IMR-90 (cell line): Measurements from ENCODE around the gene RHOT2. TPM values are rescaled to one million over a fixed set of nuclear protein-coding genes. Genes with fewer than 3 reads are reported as not detected.

ENCODE experiments used
- ATAC-seq: fragments of 200-7000 bp; cut with Tn5 transposase; 2 replicates; pipeline ENCODE4 v1.9.1; 2020; ENCODE audit warnings: low read depth, mild to moderate bottlenecking, moderate library complexity
- BruUV-seq: library from RNA; stranded (reverse); fragments of 400-500 nt; replicated peaks from 2 replicates; lab custom pipeline; 2021; lab: Mats Ljungman, UMichigan
- CTCF ChIA-PET: fragments of 300-600 bp; formaldehyde crosslinking; extraction: SDS; loops from one replicate; lab custom pipeline; 2021; ENCODE audit warnings: antibody characterized with exemption; lab: Yijun Ruan, JAX
- POLR2A ChIA-PET: fragments of 300-600 bp; sonication (Branson Sonifier 250); formaldehyde crosslinking; loops from one replicate; lab custom pipeline; 2022; ENCODE audit warnings: antibody characterized with exemption; ENCODE audit not compliant: unreplicated experiment; lab: Charles Lee
- DNase-seq: peaks from one replicate; pipeline ENCODE4 v3.0.0; 2013
- H2AFZ ChIP-seq: replicated peaks from 2 replicates; pipeline ENCODE3; 2013; ENCODE audit warnings: low read length, mild to moderate bottlenecking; ENCODE audit not compliant: poor library complexity
- H2AK5ac ChIP-seq: 2 replicates; pipeline ENCODE4 v1.6.1; 2013; ENCODE audit warnings: low read depth, low read length, inconsistent platforms
- H2AK9ac ChIP-seq: replicated peaks from 2 replicates; pipeline ENCODE3; 2013; ENCODE audit warnings: mild to moderate bottlenecking, low read depth, low read length, moderate library complexity; ENCODE audit not compliant: poor library complexity
- H2BK120ac ChIP-seq: 2 replicates; pipeline ENCODE4 v1.6.1; 2013; ENCODE audit warnings: low read depth, low read length, inconsistent platforms
- H2BK15ac ChIP-seq: 3 replicates; pipeline ENCODE4 v1.6.1; 2013; ENCODE audit warnings: low read depth, low read length, inconsistent platforms
- H2BK20ac ChIP-seq: 2 replicates; pipeline ENCODE4 v1.6.1; 2013; ENCODE audit warnings: low read depth, mild to moderate bottlenecking, inconsistent platforms, low read length, moderate library complexity
- H2BK5ac ChIP-seq: 2 replicates; pipeline ENCODE4 v1.6.1; 2013; ENCODE audit warnings: mild to moderate bottlenecking, low read depth, low read length, inconsistent platforms; ENCODE audit not compliant: poor library complexity, severe bottlenecking
- H3K14ac ChIP-seq: replicated peaks from 2 replicates; pipeline ENCODE4 v1.6.1; 2013; ENCODE audit warnings: low read depth, low read length, inconsistent platforms
- H3K18ac ChIP-seq: 2 replicates; pipeline ENCODE4 v1.6.1; 2013; ENCODE audit warnings: low read depth, low read length, control low read depth
- H3K23ac ChIP-seq: 2 replicates; pipeline ENCODE4 v1.6.1; 2013; ENCODE audit warnings: low read depth, low read length, inconsistent platforms
- H3K27ac ChIP-seq: 2 replicates; pipeline ENCODE4 v1.5.1; 2013; ENCODE audit warnings: mild to moderate bottlenecking, control low read depth, low read length; ENCODE audit not compliant: insufficient read depth
- H3K27me3 ChIP-seq: 2 replicates; pipeline ENCODE4 v1.6.1; 2013; ENCODE audit warnings: low read length; ENCODE audit not compliant: control insufficient read depth, insufficient read depth
- H3K36me3 ChIP-seq: 2 replicates; pipeline ENCODE4 v1.6.1; 2013; ENCODE audit warnings: low read length, mixed read lengths; ENCODE audit not compliant: control insufficient read depth, insufficient read depth
- H3K4ac ChIP-seq: 2 replicates; pipeline ENCODE4 v1.6.1; 2013; ENCODE audit warnings: low read depth, low read length, inconsistent platforms
- H3K4me1 ChIP-seq: 2 replicates; pipeline ENCODE4 v1.6.1; 2013; ENCODE audit warnings: low read length, mixed read lengths; ENCODE audit not compliant: control insufficient read depth, insufficient read depth
- H3K4me2 ChIP-seq: 2 replicates; pipeline ENCODE4 v1.6.1; 2013; ENCODE audit warnings: low read depth, mild to moderate bottlenecking, control low read depth, low read length, moderate library complexity
- H3K4me3 ChIP-seq: 2 replicates; pipeline ENCODE4 v1.5.1; 2013; ENCODE audit warnings: low read depth, mild to moderate bottlenecking, control low read depth, low read length, moderate library complexity; ENCODE audit not compliant: insufficient read depth
- H3K56ac ChIP-seq: 2 replicates; pipeline ENCODE4 v1.6.1; 2013; ENCODE audit warnings: low read length, inconsistent platforms; ENCODE audit not compliant: insufficient read depth; ENCODE audit errors: extremely low read depth
- H3K79me1 ChIP-seq, 2 experiments: 2 replicates each; pipeline ENCODE4 v1.6.1; 2013; ENCODE audit warnings: low read length in 2 of 2, inconsistent platforms in 1 of 2, low read depth in 1 of 2
- H3K9ac ChIP-seq: 2 replicates; pipeline ENCODE4 v1.6.1; 2013; ENCODE audit warnings: low read depth, low read length, control low read depth
- H3K9me1 ChIP-seq: 2 replicates; pipeline ENCODE4 v1.6.1; 2013; ENCODE audit warnings: low read length, inconsistent platforms; ENCODE audit not compliant: insufficient read depth
- H3K9me3 ChIP-seq: 2 replicates; pipeline ENCODE4 v1.6.1; 2013; ENCODE audit warnings: low read length; ENCODE audit not compliant: control insufficient read depth, insufficient read depth
- H4K20me1 ChIP-seq: 2 replicates; pipeline ENCODE4 v1.6.1; 2013; ENCODE audit warnings: low read length, inconsistent platforms; ENCODE audit not compliant: insufficient read depth
- H4K5ac ChIP-seq: 2 replicates; pipeline ENCODE4 v1.6.1; 2013; ENCODE audit warnings: mild to moderate bottlenecking, low read depth, low read length, control low read depth
- H4K8ac ChIP-seq, 2 experiments: 2 replicates each; pipeline ENCODE4 v1.6.1; 2013; ENCODE audit warnings: low read depth in 2 of 2, low read length in 2 of 2, control low read depth in 1 of 2, inconsistent platforms in 1 of 2
- H4K91ac ChIP-seq: 2 replicates; pipeline ENCODE4 v1.6.1; 2013; ENCODE audit warnings: low read depth, low read length, inconsistent platforms; ENCODE audit not compliant: insufficient read depth
- BHLHE40 ChIP-seq: fragments of 150-350 bp; IDR thresholded peaks from 2 replicates; pipeline ENCODE4 v1.6.1; 2016; ENCODE audit warnings: mild to moderate bottlenecking, low read depth, low read length
- CEBPB ChIP-seq: IDR thresholded peaks from 2 replicates; pipeline ENCODE4 v1.6.1; 2012; ENCODE audit warnings: low read depth, low read length, improper control_type of control experiment
- ELK1 ChIP-seq: fragments of 150-350 bp; IDR thresholded peaks from 2 replicates; pipeline ENCODE4 v1.6.1; 2016; ENCODE audit warnings: low read depth, mild to moderate bottlenecking, low read length, moderate library complexity, borderline replicate concordance
- FOS ChIP-seq: fragments of 150-350 bp; IDR thresholded peaks from 2 replicates; pipeline ENCODE4 v1.6.1; 2016; ENCODE audit warnings: low read depth, low read length
- MAZ ChIP-seq: IDR thresholded peaks from 2 replicates; pipeline ENCODE4 v1.6.1; 2012; ENCODE audit warnings: low read depth, mild to moderate bottlenecking, low read length, improper control_type of control experiment, moderate library complexity, borderline replicate concordance
- MXI1 ChIP-seq: IDR thresholded peaks from 2 replicates; pipeline ENCODE4 v1.6.1; 2012; ENCODE audit warnings: low read depth, mild to moderate bottlenecking, low read length, moderate library complexity, borderline replicate concordance
- POLR2A ChIP-seq: IDR thresholded peaks from 2 replicates; pipeline ENCODE4 v1.6.1; 2012; ENCODE audit warnings: mild to moderate bottlenecking, low read depth, low read length
- RAD21 ChIP-seq: IDR thresholded peaks from 2 replicates; pipeline ENCODE4 v1.6.1; 2012; ENCODE audit warnings: low read length, improper control_type of control experiment
- RFX5 ChIP-seq: IDR thresholded peaks from 2 replicates; pipeline ENCODE4 v1.8.0; 2012; ENCODE audit warnings: low read depth, mild to moderate bottlenecking, low read length, moderate library complexity
- SMC3 ChIP-seq: fragments of 150-350 bp; IDR thresholded peaks from 2 replicates; pipeline ENCODE4 v1.6.1; 2016; ENCODE audit warnings: low read depth, mild to moderate bottlenecking, antibody characterized with exemption, low read length, moderate library complexity
- USF2 ChIP-seq: fragments of 150-350 bp; IDR thresholded peaks from 2 replicates; pipeline ENCODE4 v1.6.1; 2017; ENCODE audit warnings: mild to moderate bottlenecking, antibody characterized with exemption, low read length, low read depth
- WGBS, 2 experiments: methylation state at CpG; one replicate each; pipeline versions ENCODE4 v1.1.5 to v1.1.7; 2013; ENCODE audit warnings: missing lambda C conversion rate in 2 of 2; ENCODE audit not compliant: insufficient read length in 1 of 2; ENCODE audit errors: extremely low coverage in 2 of 2; 5-methylcytosine and 5-hydroxymethylcytosine counted together
- dilution Hi-C: fragments of 300-500 bp; cut with HindIII; formaldehyde crosslinking; loops from one replicate; pipeline ENCODE4 v1.14.3; 2018; ENCODE audit warnings: low sequenced_read_pairs; ENCODE audit not compliant: unreplicated experiment
- in situ Hi-C: fragments of 300-500 bp; cut with MboI; formaldehyde crosslinking; loops from 3 replicates; pipeline ENCODE4 v1.14.3; 2019; ENCODE audit warnings: low sequenced_read_pairs, inconsistent platforms, mixed read lengths
- intact Hi-C: fragments of 100-400 bp; cut with micrococcal nuclease; formaldehyde crosslinking; loops from 2 replicates; pipeline ENCODE4 v1.10.0; 2022
- polyA plus RNA-seq, 3 experiments: library from polyadenylated mRNA; depleted of rRNA; stranded (reverse); fragments of >200 nt; gene quantifications; 2 replicates each; pipeline ENCODE4 v1.2.3, GENCODE V29; 2012; ENCODE audit warnings: low replicate concordance in 1 of 3
- total RNA-seq: library from RNA; depleted of rRNA; stranded (reverse); fragments of >200 nt; gene quantifications from 2 replicates; pipeline ENCODE4 v1.2.3, GENCODE V29; 2012
- TF ChIP-seq, protein P1 (sequence below): conservative IDR thresholded peaks from 2 replicates; pipeline ENCODE4 v1.5.1; 2012; ENCODE audit warnings: mild to moderate bottlenecking, low read depth, low read length, improper control_type of control experiment

RHOT2 gene
- total and polyA plus RNA-seq, 2 of the 4 experiments (the other 2 are of a cell fraction): 20.3 to 181 TPM

GRCh38 chr16:670485-671352 lies 2.8 kb downstream of the RHOT2 start:
- 93% methylated on average over 31 of the region's 52 CpGs; no CpG with 5 or more reads in 1 of the 2 experiments for WGBS, 2 experiments
- Histone ChIP-seq H4K8ac (no peak overlapping the region), H4K91ac (no peak overlapping the region), H4K20me1 (peaks cover 27% of the 10 kb centered on the region), H2AK5ac (no peak overlapping the region), H3K9me1 (peaks cover 6% of the 10 kb centered on the region), H3K4ac (no peak overlapping the region), H3K9me3 (no peaks in the 10 kb centered on the region), H3K27ac (no peak overlapping the region), H3K9ac (no peak overlapping the region), H2BK120ac (no peak overlapping the region), H2AFZ (no peak overlapping the region), H3K27me3 (no peaks in the 10 kb centered on the region), H2BK15ac (no peak overlapping the region), H3K4me1 (peaks cover 13% of the 10 kb centered on the region), H3K4me2 (no peak overlapping the region), H3K4me3 (no peak overlapping the region), H3K14ac (no peak overlapping the region), H3K56ac (no peak overlapping the region), H3K18ac (no peak overlapping the region), H2BK20ac (no peak overlapping the region), H2BK5ac (no peak overlapping the region), H2AK9ac (peak overlapping the region; percentile 78), H3K23ac (no peak overlapping the region), H3K36me3 (peaks cover 47% of the 10 kb centered on the region), H4K5ac (no peak overlapping the region), H3K79me1 (peaks cover 0 to 37% of the 10 kb centered on the region in 2 experiments; a peak in 1 of 4 replicates)
- no TSS peak for BruUV-seq
- intact Hi-C loops: no loop called here
- TF ChIP-seq POLR2A: no peak
- TF ChIP-seq RAD21: no peak
- TF ChIP-seq BHLHE40: no peak
- TF ChIP-seq, protein P1, sequence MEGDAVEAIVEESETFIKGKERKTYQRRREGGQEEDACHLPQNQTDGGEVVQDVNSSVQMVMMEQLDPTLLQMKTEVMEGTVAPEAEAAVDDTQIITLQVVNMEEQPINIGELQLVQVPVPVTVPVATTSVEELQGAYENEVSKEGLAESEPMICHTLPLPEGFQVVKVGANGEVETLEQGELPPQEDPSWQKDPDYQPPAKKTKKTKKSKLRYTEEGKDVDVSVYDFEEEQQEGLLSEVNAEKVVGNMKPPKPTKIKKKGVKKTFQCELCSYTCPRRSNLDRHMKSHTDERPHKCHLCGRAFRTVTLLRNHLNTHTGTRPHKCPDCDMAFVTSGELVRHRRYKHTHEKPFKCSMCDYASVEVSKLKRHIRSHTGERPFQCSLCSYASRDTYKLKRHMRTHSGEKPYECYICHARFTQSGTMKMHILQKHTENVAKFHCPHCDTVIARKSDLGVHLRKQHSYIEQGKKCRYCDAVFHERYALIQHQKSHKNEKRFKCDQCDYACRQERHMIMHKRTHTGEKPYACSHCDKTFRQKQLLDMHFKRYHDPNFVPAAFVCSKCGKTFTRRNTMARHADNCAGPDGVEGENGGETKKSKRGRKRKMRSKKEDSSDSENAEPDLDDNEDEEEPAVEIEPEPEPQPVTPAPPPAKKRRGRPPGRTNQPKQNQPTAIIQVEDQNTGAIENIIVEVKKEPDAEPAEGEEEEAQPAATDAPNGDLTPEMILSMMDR: no peak
- TF ChIP-seq RFX5: no peak
- no peak for TF ChIP-seq CEBPB
- TF ChIP-seq SMC3: no peak
- TF ChIP-seq USF2: no peak
- no peak for TF ChIP-seq ELK1
- TF ChIP-seq MXI1: no peak
- no peak for TF ChIP-seq MAZ
- TF ChIP-seq FOS: no peak
- dilution Hi-C loops: no loop called here
- no peak for ATAC-seq
- DNase-seq: no peak
- ChIA-PET CTCF (no interaction called here), POLR2A (no interaction called here)
- in situ Hi-C loops: no loop called here
